Hematopoietic multipotent progenitor cell treated with erythropoietin and hydrocortisone succinate and interleukin-3 and kit ligand, for 8 days (in vitro differentiated cells): ENCODE results near the gene TPRA1.
"Not testable (repeated sequence)": the region's sequence is repeated elsewhere in the genome, so short reads cannot be mapped to it uniquely, and the experiment has no call there.

Source experiments
- DNase-seq: peaks from one replicate; pipeline ENCODE4 v3.0.0-alpha.2; 2015

Gene TPRA1

GRCh38 chr3:127535106-127535785, 55.3 kb downstream of the TPRA1 start:
- no peak for DNase-seq

DNA sequence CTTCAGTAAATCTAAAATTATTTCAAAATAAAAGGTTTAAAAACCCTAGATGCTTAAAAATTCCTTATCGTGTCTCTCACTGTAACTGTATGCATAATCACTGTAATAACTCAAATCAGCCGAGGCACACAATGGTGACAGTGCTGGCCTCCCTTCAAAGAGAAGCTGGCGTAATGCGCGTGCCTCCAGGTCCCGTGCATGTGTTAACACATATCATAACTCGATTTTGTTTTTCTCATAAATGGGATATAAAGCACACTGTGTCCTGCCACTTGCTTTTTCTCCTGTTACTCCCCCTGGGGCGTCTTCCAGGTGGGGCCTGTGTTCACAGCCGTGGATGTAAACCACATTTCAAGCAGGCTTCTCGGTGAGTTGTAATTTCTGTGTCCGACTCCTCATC, 56.0 kb downstream of the TPRA1 start:
- no peak for DNase-seq

DNA sequence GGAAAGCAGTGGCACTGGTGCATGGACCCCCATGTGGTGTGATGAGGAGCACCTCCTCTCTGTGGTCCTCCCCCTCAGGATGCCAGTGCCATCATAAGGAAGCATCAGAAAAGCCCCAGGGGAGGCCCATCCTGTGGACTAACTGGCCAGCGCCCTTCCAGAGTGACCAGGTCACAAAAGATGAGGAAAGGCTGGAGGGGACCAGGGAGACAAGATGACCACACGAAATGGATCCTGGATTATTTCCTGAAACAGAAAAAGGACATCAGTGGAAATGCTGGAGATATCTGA, 56.4 kb downstream of the TPRA1 start:
- no peak for DNase-seq

GRCh38 chr3:127532561-127533203, 57.9 kb downstream of the TPRA1 start:
- DNase-seq = no peak

- no peak for DNase-seq
Observed at GRCh38 chr3:127531821-127532220, 58.7 kb downstream of the TPRA1 start.

DNA sequence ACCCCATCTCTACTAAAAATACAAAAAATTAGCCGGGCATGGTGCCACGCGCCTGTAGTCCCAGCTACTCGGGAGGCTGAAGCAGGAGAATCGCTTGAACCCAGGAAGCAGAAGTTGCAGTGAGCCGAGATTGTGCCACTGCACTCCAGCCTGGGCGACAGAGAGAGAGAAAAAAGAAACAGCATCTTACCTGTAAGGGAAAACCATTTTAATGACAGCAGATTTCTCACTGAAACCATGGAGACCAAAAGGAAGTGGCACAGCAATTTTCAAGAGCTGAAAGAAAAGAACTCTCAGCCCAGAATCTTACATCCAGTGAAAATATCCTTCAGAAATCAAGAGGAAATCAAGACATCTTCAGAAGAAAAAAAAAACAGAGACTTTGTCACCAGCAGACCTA, 59.7 kb downstream of the TPRA1 start:
- DNase-seq = not testable (repeated sequence)

GRCh38 chr3:127529346-127530188, 61.0 kb downstream of the TPRA1 start:
- no peak for DNase-seq

GRCh38 chr3:127525373-127525772, 65.2 kb downstream of the TPRA1 start:
- no peak for DNase-seq

- no peak for DNase-seq
Observed at GRCh38 chr3:127524296-127524896, 66.1 kb downstream of the TPRA1 start.
